IMR-90 (cell line): Measurements from ENCODE around the gene NOX4. TPM values are rescaled to one million over a fixed set of nuclear protein-coding genes. Genes with fewer than 3 reads are reported as not detected.

Experiments
- ATAC-seq: fragments of 200-7000 bp; cut with Tn5 transposase; 2 replicates; pipeline ENCODE4 v1.9.1; 2020; ENCODE audit warnings: low read depth, mild to moderate bottlenecking, moderate library complexity
- BruUV-seq: library from RNA; stranded (reverse); fragments of 400-500 nt; replicated peaks from 2 replicates; lab custom pipeline; 2021; lab: Mats Ljungman, UMichigan
- CTCF ChIA-PET: fragments of 300-600 bp; formaldehyde crosslinking; extraction: SDS; loops from one replicate; lab custom pipeline; 2021; ENCODE audit warnings: antibody characterized with exemption; lab: Yijun Ruan, JAX
- POLR2A ChIA-PET: fragments of 300-600 bp; sonication (Branson Sonifier 250); formaldehyde crosslinking; loops from one replicate; lab custom pipeline; 2022; ENCODE audit warnings: antibody characterized with exemption; ENCODE audit not compliant: unreplicated experiment; lab: Charles Lee
- DNase-seq: peaks from one replicate; pipeline ENCODE4 v3.0.0; 2013
- H2AFZ ChIP-seq: replicated peaks from 2 replicates; pipeline ENCODE3; 2013; ENCODE audit warnings: low read length, mild to moderate bottlenecking; ENCODE audit not compliant: poor library complexity
- H2AK5ac ChIP-seq: 2 replicates; pipeline ENCODE4 v1.6.1; 2013; ENCODE audit warnings: low read depth, low read length, inconsistent platforms
- H2AK9ac ChIP-seq: replicated peaks from 2 replicates; pipeline ENCODE3; 2013; ENCODE audit warnings: mild to moderate bottlenecking, low read depth, low read length, moderate library complexity; ENCODE audit not compliant: poor library complexity
- H2BK120ac ChIP-seq: 2 replicates; pipeline ENCODE4 v1.6.1; 2013; ENCODE audit warnings: low read depth, low read length, inconsistent platforms
- H2BK15ac ChIP-seq: 3 replicates; pipeline ENCODE4 v1.6.1; 2013; ENCODE audit warnings: low read depth, low read length, inconsistent platforms
- H2BK20ac ChIP-seq: 2 replicates; pipeline ENCODE4 v1.6.1; 2013; ENCODE audit warnings: low read depth, mild to moderate bottlenecking, inconsistent platforms, low read length, moderate library complexity
- H2BK5ac ChIP-seq: 2 replicates; pipeline ENCODE4 v1.6.1; 2013; ENCODE audit warnings: mild to moderate bottlenecking, low read depth, low read length, inconsistent platforms; ENCODE audit not compliant: poor library complexity, severe bottlenecking
- H3K14ac ChIP-seq: replicated peaks from 2 replicates; pipeline ENCODE4 v1.6.1; 2013; ENCODE audit warnings: low read depth, low read length, inconsistent platforms
- H3K18ac ChIP-seq: 2 replicates; pipeline ENCODE4 v1.6.1; 2013; ENCODE audit warnings: low read depth, low read length, control low read depth
- H3K23ac ChIP-seq: 2 replicates; pipeline ENCODE4 v1.6.1; 2013; ENCODE audit warnings: low read depth, low read length, inconsistent platforms
- H3K27ac ChIP-seq: 2 replicates; pipeline ENCODE4 v1.5.1; 2013; ENCODE audit warnings: mild to moderate bottlenecking, control low read depth, low read length; ENCODE audit not compliant: insufficient read depth
- H3K27me3 ChIP-seq: 2 replicates; pipeline ENCODE4 v1.6.1; 2013; ENCODE audit warnings: low read length; ENCODE audit not compliant: control insufficient read depth, insufficient read depth
- H3K36me3 ChIP-seq: 2 replicates; pipeline ENCODE4 v1.6.1; 2013; ENCODE audit warnings: low read length, mixed read lengths; ENCODE audit not compliant: control insufficient read depth, insufficient read depth
- H3K4ac ChIP-seq: 2 replicates; pipeline ENCODE4 v1.6.1; 2013; ENCODE audit warnings: low read depth, low read length, inconsistent platforms
- H3K4me1 ChIP-seq: 2 replicates; pipeline ENCODE4 v1.6.1; 2013; ENCODE audit warnings: low read length, mixed read lengths; ENCODE audit not compliant: control insufficient read depth, insufficient read depth
- H3K4me2 ChIP-seq: 2 replicates; pipeline ENCODE4 v1.6.1; 2013; ENCODE audit warnings: low read depth, mild to moderate bottlenecking, control low read depth, low read length, moderate library complexity
- H3K4me3 ChIP-seq: 2 replicates; pipeline ENCODE4 v1.5.1; 2013; ENCODE audit warnings: low read depth, mild to moderate bottlenecking, control low read depth, low read length, moderate library complexity; ENCODE audit not compliant: insufficient read depth
- H3K56ac ChIP-seq: 2 replicates; pipeline ENCODE4 v1.6.1; 2013; ENCODE audit warnings: low read length, inconsistent platforms; ENCODE audit not compliant: insufficient read depth; ENCODE audit errors: extremely low read depth
- H3K79me1 ChIP-seq, 2 experiments: 2 replicates each; pipeline ENCODE4 v1.6.1; 2013; ENCODE audit warnings: low read length in 2 of 2, inconsistent platforms in 1 of 2, low read depth in 1 of 2
- H3K9ac ChIP-seq: 2 replicates; pipeline ENCODE4 v1.6.1; 2013; ENCODE audit warnings: low read depth, low read length, control low read depth
- H3K9me1 ChIP-seq: 2 replicates; pipeline ENCODE4 v1.6.1; 2013; ENCODE audit warnings: low read length, inconsistent platforms; ENCODE audit not compliant: insufficient read depth
- H3K9me3 ChIP-seq: 2 replicates; pipeline ENCODE4 v1.6.1; 2013; ENCODE audit warnings: low read length; ENCODE audit not compliant: control insufficient read depth, insufficient read depth
- H4K20me1 ChIP-seq: 2 replicates; pipeline ENCODE4 v1.6.1; 2013; ENCODE audit warnings: low read length, inconsistent platforms; ENCODE audit not compliant: insufficient read depth
- H4K5ac ChIP-seq: 2 replicates; pipeline ENCODE4 v1.6.1; 2013; ENCODE audit warnings: mild to moderate bottlenecking, low read depth, low read length, control low read depth
- H4K8ac ChIP-seq, 2 experiments: 2 replicates each; pipeline ENCODE4 v1.6.1; 2013; ENCODE audit warnings: low read depth in 2 of 2, low read length in 2 of 2, control low read depth in 1 of 2, inconsistent platforms in 1 of 2
- H4K91ac ChIP-seq: 2 replicates; pipeline ENCODE4 v1.6.1; 2013; ENCODE audit warnings: low read depth, low read length, inconsistent platforms; ENCODE audit not compliant: insufficient read depth
- MXI1 ChIP-seq: IDR thresholded peaks from 2 replicates; pipeline ENCODE4 v1.6.1; 2012; ENCODE audit warnings: low read depth, mild to moderate bottlenecking, low read length, moderate library complexity, borderline replicate concordance
- RAD21 ChIP-seq: IDR thresholded peaks from 2 replicates; pipeline ENCODE4 v1.6.1; 2012; ENCODE audit warnings: low read length, improper control_type of control experiment
- RCOR1 ChIP-seq: IDR thresholded peaks from 2 replicates; pipeline ENCODE4 v1.6.1; 2012; ENCODE audit warnings: mild to moderate bottlenecking, low read length, improper control_type of control experiment; ENCODE audit not compliant: insufficient replicate concordance
- WGBS, 2 experiments: methylation state at CpG; one replicate each; pipeline versions ENCODE4 v1.1.5 to v1.1.7; 2013; ENCODE audit warnings: missing lambda C conversion rate in 2 of 2; ENCODE audit not compliant: insufficient read length in 1 of 2; ENCODE audit errors: extremely low coverage in 2 of 2; 5-methylcytosine and 5-hydroxymethylcytosine counted together
- dilution Hi-C: fragments of 300-500 bp; cut with HindIII; formaldehyde crosslinking; loops from one replicate; pipeline ENCODE4 v1.14.3; 2018; ENCODE audit warnings: low sequenced_read_pairs; ENCODE audit not compliant: unreplicated experiment
- in situ Hi-C: fragments of 300-500 bp; cut with MboI; formaldehyde crosslinking; loops from 3 replicates; pipeline ENCODE4 v1.14.3; 2019; ENCODE audit warnings: low sequenced_read_pairs, inconsistent platforms, mixed read lengths
- intact Hi-C: fragments of 100-400 bp; cut with micrococcal nuclease; formaldehyde crosslinking; loops from 2 replicates; pipeline ENCODE4 v1.10.0; 2022
- polyA plus RNA-seq, 3 experiments: library from polyadenylated mRNA; depleted of rRNA; stranded (reverse); fragments of >200 nt; gene quantifications; 2 replicates each; pipeline ENCODE4 v1.2.3, GENCODE V29; 2012; ENCODE audit warnings: low replicate concordance in 1 of 3
- total RNA-seq: library from RNA; depleted of rRNA; stranded (reverse); fragments of >200 nt; gene quantifications from 2 replicates; pipeline ENCODE4 v1.2.3, GENCODE V29; 2012
- TF ChIP-seq, protein P1 (sequence below): fragments of 150-350 bp; IDR thresholded peaks from 2 replicates; pipeline ENCODE4 v1.6.1; 2016; ENCODE audit warnings: low read depth, mild to moderate bottlenecking, low read length, moderate library complexity, borderline replicate concordance
- TF ChIP-seq, protein P2 (sequence below): conservative IDR thresholded peaks from 2 replicates; pipeline ENCODE4 v1.5.1; 2012; ENCODE audit warnings: mild to moderate bottlenecking, low read depth, low read length, improper control_type of control experiment

Gene NOX4
- total and polyA plus RNA-seq, 2 of the 4 experiments (the other 2 are of a cell fraction) = 4.7 to 11.7 TPM

DNA sequence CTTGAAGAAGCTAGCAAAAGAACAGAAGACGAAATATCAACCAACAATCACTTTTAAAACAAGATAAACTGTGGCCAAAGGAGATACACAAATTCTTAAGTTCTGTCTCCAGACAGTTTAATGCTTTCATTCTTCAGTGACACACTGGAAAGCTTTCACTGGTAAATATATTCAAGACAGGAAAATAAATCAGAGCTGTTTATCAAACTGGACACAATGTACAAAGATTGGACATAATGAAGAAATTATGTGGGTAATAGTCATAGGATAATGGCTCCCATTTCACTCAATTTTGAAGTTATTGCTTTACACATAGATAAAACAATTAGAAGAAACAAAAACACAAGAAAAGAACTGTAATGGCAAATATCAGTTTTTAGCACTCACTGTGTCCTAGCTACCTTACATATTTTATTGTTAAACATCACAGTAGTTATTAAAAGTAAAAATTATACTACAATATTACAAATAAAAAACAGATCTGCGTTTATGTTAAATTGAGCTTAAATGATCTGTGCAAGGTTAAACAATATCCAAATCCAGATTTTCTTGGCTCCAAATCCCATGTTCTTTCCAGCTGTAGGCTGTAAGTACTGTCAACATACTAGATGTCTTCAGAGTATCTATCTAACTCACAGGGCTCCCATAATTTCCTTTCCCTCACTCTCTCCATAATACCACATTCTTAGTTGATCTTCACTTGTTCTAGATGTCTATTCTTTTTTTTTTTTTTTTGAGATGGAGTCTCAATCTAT, 38.6 kb upstream of the NOX4 start:
- no peak overlapping the region for H4K8ac ChIP-seq
- H3K9me3 ChIP-seq = no peaks in the 10 kb centered on the region
- BruUV-seq = no TSS peak
- no peak overlapping the region for H3K56ac ChIP-seq
- in situ Hi-C loops = no loop called here
- H3K4me2 ChIP-seq = no peak overlapping the region
- dilution Hi-C loops = no loop called here
- H2AFZ ChIP-seq = no peak overlapping the region
- no peak overlapping the region for H3K4ac ChIP-seq
- ChIA-PET CTCF (interaction anchor here (0.6 to 0.9 kb wide), 2 partner anchors 16 to 288 kb away, joined by 3 to 4 read pairs; no protein-coding TSS in a partner anchor), POLR2A (interaction anchor here (0.6 kb wide), 1 partner anchor 20 kb away, joined by 4 read pairs; no protein-coding TSS in a partner anchor)
- ATAC-seq (no peak), DNase-seq (no peak)
- no peak overlapping the region for H2BK15ac ChIP-seq
- no peak for TF ChIP-seq RAD21
- TF ChIP-seq MXI1 = no peak
- TF ChIP-seq, protein P1, sequence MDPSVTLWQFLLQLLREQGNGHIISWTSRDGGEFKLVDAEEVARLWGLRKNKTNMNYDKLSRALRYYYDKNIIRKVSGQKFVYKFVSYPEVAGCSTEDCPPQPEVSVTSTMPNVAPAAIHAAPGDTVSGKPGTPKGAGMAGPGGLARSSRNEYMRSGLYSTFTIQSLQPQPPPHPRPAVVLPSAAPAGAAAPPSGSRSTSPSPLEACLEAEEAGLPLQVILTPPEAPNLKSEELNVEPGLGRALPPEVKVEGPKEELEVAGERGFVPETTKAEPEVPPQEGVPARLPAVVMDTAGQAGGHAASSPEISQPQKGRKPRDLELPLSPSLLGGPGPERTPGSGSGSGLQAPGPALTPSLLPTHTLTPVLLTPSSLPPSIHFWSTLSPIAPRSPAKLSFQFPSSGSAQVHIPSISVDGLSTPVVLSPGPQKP = no peak
- no peak for TF ChIP-seq RCOR1
- TF ChIP-seq, protein P2, sequence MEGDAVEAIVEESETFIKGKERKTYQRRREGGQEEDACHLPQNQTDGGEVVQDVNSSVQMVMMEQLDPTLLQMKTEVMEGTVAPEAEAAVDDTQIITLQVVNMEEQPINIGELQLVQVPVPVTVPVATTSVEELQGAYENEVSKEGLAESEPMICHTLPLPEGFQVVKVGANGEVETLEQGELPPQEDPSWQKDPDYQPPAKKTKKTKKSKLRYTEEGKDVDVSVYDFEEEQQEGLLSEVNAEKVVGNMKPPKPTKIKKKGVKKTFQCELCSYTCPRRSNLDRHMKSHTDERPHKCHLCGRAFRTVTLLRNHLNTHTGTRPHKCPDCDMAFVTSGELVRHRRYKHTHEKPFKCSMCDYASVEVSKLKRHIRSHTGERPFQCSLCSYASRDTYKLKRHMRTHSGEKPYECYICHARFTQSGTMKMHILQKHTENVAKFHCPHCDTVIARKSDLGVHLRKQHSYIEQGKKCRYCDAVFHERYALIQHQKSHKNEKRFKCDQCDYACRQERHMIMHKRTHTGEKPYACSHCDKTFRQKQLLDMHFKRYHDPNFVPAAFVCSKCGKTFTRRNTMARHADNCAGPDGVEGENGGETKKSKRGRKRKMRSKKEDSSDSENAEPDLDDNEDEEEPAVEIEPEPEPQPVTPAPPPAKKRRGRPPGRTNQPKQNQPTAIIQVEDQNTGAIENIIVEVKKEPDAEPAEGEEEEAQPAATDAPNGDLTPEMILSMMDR = no peak
- peak overlapping the region; percentile 29 for H2BK5ac ChIP-seq
- H3K27ac ChIP-seq = no peak overlapping the region
- no peak overlapping the region for H2AK9ac ChIP-seq
- no peak overlapping the region for H4K5ac ChIP-seq
- H3K9me1 ChIP-seq = no peaks in the 10 kb centered on the region; the same call in 1 of the 2 replicates
- intact Hi-C loops = no loop called here
- no peaks in the 10 kb centered on the region for H3K36me3 ChIP-seq
- no peaks in the 10 kb centered on the region for H3K27me3 ChIP-seq
- H2AK5ac ChIP-seq = no peak overlapping the region
- H3K4me1 ChIP-seq = no peaks in the 10 kb centered on the region
- H4K91ac ChIP-seq = no peak overlapping the region
- no peak overlapping the region for H3K23ac ChIP-seq
- no peak overlapping the region for H3K14ac ChIP-seq
- no peak overlapping the region; the same call in 1 of the 2 replicates for H3K18ac ChIP-seq
- H3K9ac ChIP-seq = no peak overlapping the region
- no peak overlapping the region for H3K4me3 ChIP-seq
- H2BK120ac ChIP-seq = no peak overlapping the region
- no peaks in the 10 kb centered on the region for H3K79me1 ChIP-seq
- no CpG with 5 or more reads among the region's 2 CpGs for WGBS, 2 experiments
- no peaks in the 10 kb centered on the region for H4K20me1 ChIP-seq
- H2BK20ac ChIP-seq = no peak overlapping the region
